Parathyroid adenoma (tissue), 2 donors: Measurements from ENCODE around the gene COLEC11.

Source experiments
- H2AFZ ChIP-seq: fragments of 300-600 bp; sonication (generic); one replicate; pipeline ENCODE4 v1.7.0; 2017; ENCODE audit warnings: antibody characterized with exemption, mild to moderate bottlenecking
- H3K27ac ChIP-seq: fragments of 300-600 bp; sonication (generic); one replicate; pipeline ENCODE4 v1.7.0; 2017
- H3K27me3 ChIP-seq: fragments of 300-600 bp; sonication (generic); one replicate; pipeline ENCODE4 v1.7.0; 2017; ENCODE audit warnings: low read length; ENCODE audit not compliant: control insufficient read depth, insufficient read depth
- H3K36me3 ChIP-seq: fragments of 300-600 bp; sonication (generic); one replicate; pipeline ENCODE4 v1.7.0; 2017; ENCODE audit warnings: low read length; ENCODE audit not compliant: control insufficient read depth, insufficient read depth
- H3K4me1 ChIP-seq: fragments of 300-600 bp; sonication (generic); one replicate; pipeline ENCODE4 v1.7.0; 2017; ENCODE audit warnings: control low read depth
- H3K4me2 ChIP-seq: fragments of 300-600 bp; sonication (generic); one replicate; pipeline ENCODE4 v1.7.0; 2017; ENCODE audit warnings: low read length
- H3K4me3 ChIP-seq: fragments of 300-600 bp; sonication (generic); one replicate; pipeline ENCODE4 v1.7.0; 2017; ENCODE audit warnings: low read depth, low read length
- H3K79me2 ChIP-seq: fragments of 300-600 bp; sonication (generic); one replicate; pipeline ENCODE4 v1.7.0; 2017; ENCODE audit warnings: control low read depth
- H3K9ac ChIP-seq: fragments of 300-600 bp; sonication (generic); one replicate; pipeline ENCODE4 v1.7.0; 2017; ENCODE audit warnings: mild to moderate bottlenecking
- H3K9me3 ChIP-seq: fragments of 300-600 bp; sonication (generic); one replicate; pipeline ENCODE4 v1.7.0; 2017; ENCODE audit warnings: low read length; ENCODE audit not compliant: control insufficient read depth
- CTCF ChIP-seq: fragments of 300-600 bp; sonication (generic); IDR thresholded peaks from one replicate; pipeline ENCODE4 v1.7.0; 2017; ENCODE audit warnings: antibody characterized with exemption, mild to moderate bottlenecking
- donor health status: primary hyperparathyroidism.

COLEC11 gene

GRCh38 chr2:3587021-3587420, 7.9 kb upstream of the COLEC11 start:
- no peak overlapping the region for H3K9ac ChIP-seq
- no peak for TF ChIP-seq CTCF
- H3K36me3 ChIP-seq, result peaks cover 3% of the 10 kb centered on the region
- H3K9me3 ChIP-seq, result no peaks in the 10 kb centered on the region
- H3K4me1 ChIP-seq, result no peaks in the 10 kb centered on the region
- no peak overlapping the region for H3K4me3 ChIP-seq
- H3K27me3 ChIP-seq, result no peaks in the 10 kb centered on the region
- no peaks in the 10 kb centered on the region for H3K79me2 ChIP-seq
- H3K4me2 ChIP-seq, result no peak overlapping the region
- H2AFZ ChIP-seq, result no peak overlapping the region
- H3K27ac ChIP-seq, result no peak overlapping the region

GRCh38 chr2:3587432-3587831, 7.5 kb upstream of the COLEC11 start:
- Histone ChIP-seq H3K27me3 (no peaks in the 10 kb centered on the region), H3K79me2 (no peaks in the 10 kb centered on the region), H3K4me2 (no peak overlapping the region), H3K9me3 (no peaks in the 10 kb centered on the region), H3K4me3 (no peak overlapping the region), H3K9ac (no peak overlapping the region), H3K4me1 (no peaks in the 10 kb centered on the region), H3K36me3 (peaks cover 3% of the 10 kb centered on the region), H2AFZ (no peak overlapping the region), H3K27ac (no peak overlapping the region)
- no peak for TF ChIP-seq CTCF

- no peaks in the 10 kb centered on the region for H3K4me1 ChIP-seq
- no peak overlapping the region for H3K4me3 ChIP-seq
- H3K79me2 ChIP-seq, result no peaks in the 10 kb centered on the region
- no peak overlapping the region for H2AFZ ChIP-seq
- no peaks in the 10 kb centered on the region for H3K9me3 ChIP-seq
- H3K27me3 ChIP-seq, result no peaks in the 10 kb centered on the region
- H3K36me3 ChIP-seq, result peaks cover 3% of the 10 kb centered on the region
- H3K4me2 ChIP-seq, result no peak overlapping the region
- no peak for TF ChIP-seq CTCF
- H3K9ac ChIP-seq, result no peak overlapping the region
- no peak overlapping the region for H3K27ac ChIP-seq
Measured at GRCh38 chr2:3588084-3588483, 6.8 kb upstream of the COLEC11 start.

GRCh38 chr2:3589086-3589485, 5.8 kb upstream of the COLEC11 start:
- no peak for TF ChIP-seq CTCF
- H3K27me3 ChIP-seq, result no peaks in the 10 kb centered on the region

GRCh38 chr2:3595404-3595803, 492 bp downstream of the COLEC11 start:
- H3K27me3 ChIP-seq, result no peaks in the 10 kb centered on the region
- no peak overlapping the region for H3K27ac ChIP-seq
- H3K4me2 ChIP-seq, result no peak overlapping the region
- H2AFZ ChIP-seq, result peak overlapping the region; percentile 72
- no peaks in the 10 kb centered on the region for H3K79me2 ChIP-seq
- H3K9me3 ChIP-seq, result no peaks in the 10 kb centered on the region
- peaks cover 3% of the 10 kb centered on the region for H3K4me1 ChIP-seq
- H3K9ac ChIP-seq, result no peak overlapping the region
- no peak overlapping the region for H3K4me3 ChIP-seq
- H3K36me3 ChIP-seq, result no peaks in the 10 kb centered on the region
- TF ChIP-seq CTCF, result no peak

More at GRCh38 chr2:3589086-3589485, 5.8 kb upstream of the COLEC11 start:
- no peak overlapping the region for H3K9ac ChIP-seq
- no peak overlapping the region for H3K4me2 ChIP-seq
- H3K79me2 ChIP-seq, result no peaks in the 10 kb centered on the region
- peaks cover 3% of the 10 kb centered on the region for H3K36me3 ChIP-seq
- H2AFZ ChIP-seq, result no peak overlapping the region
- no peaks in the 10 kb centered on the region for H3K4me1 ChIP-seq
- H3K9me3 ChIP-seq, result no peaks in the 10 kb centered on the region
- H3K4me3 ChIP-seq, result no peak overlapping the region
- H3K27ac ChIP-seq, result no peak overlapping the region
